B cell (primary cell): ENCODE data around the gene LRRC36. TPM values are rescaled to one million over a fixed set of nuclear protein-coding genes. Genes with fewer than 3 reads are reported as not detected.
A peak's percentile ranks its signal among the peaks of the same experiment; 100 is the strongest.

Experiments
- ATAC-seq: fragments of 200-7000 bp; cut with Tn5 transposase; one replicate; pipeline ENCODE4 v1.10.0; 2021; ENCODE audit warnings: low read depth, mild to moderate bottlenecking, moderate number of reproducible peaks, moderate library complexity
- CTCF ChIA-PET: fragments of 350-600 bp; sonication (Branson Sonifier 250); formaldehyde crosslinking; loops from one replicate; lab custom pipeline; 2021; ENCODE audit warnings: antibody characterized with exemption, inconsistent platforms; lab: Charles Lee
- POLR2A ChIA-PET: fragments of 350-600 bp; sonication (Branson Sonifier 250); formaldehyde crosslinking; loops from one replicate; lab custom pipeline; 2021; ENCODE audit warnings: antibody characterized with exemption; lab: Charles Lee
- DNase-seq: peaks from one replicate; pipeline ENCODE4 v3.0.0; 2013
- H2AFZ ChIP-seq: 2 replicates; pipeline ENCODE4 v1.6.1; 2012; ENCODE audit warnings: mild to moderate bottlenecking, low read depth, low read length; ENCODE audit not compliant: insufficient read depth, poor library complexity, severe bottlenecking
- H3K27ac ChIP-seq, 2 donors: 1 replicate in 1 of 2; 2 replicates in 1 of 2; pipeline ENCODE4 v1.5.1; 2012 to 2013; ENCODE audit warnings: low read length in 2 of 2, mild to moderate bottlenecking in 2 of 2, moderate library complexity in 1 of 2
- H3K27me3 ChIP-seq, 4 experiments: fragments of 200-600 bp in 1 of 4; sonication (generic) in 1 of 4; replicated peaks in 1 of 4; 1 replicate in 2 of 4; 2 replicates in 2 of 4; pipeline versions ENCODE4 v1.6.1 to v1.7.0; 2013 to 2016; ENCODE audit warnings: low read length in 3 of 4, mild to moderate bottlenecking in 2 of 4, mixed read lengths in 1 of 4, moderate library complexity in 1 of 4; ENCODE audit not compliant: insufficient read depth in 4 of 4, control insufficient read depth in 3 of 4; ENCODE audit errors: control extremely low read depth in 1 of 4
- H3K36me3 ChIP-seq, 2 experiments: replicated peaks in 1 of 2; 1 replicate in 1 of 2; 2 replicates in 1 of 2; pipeline versions ENCODE4 v1.6.1 to v1.7.1; 2013; ENCODE audit warnings: low read length in 1 of 2; ENCODE audit not compliant: insufficient read depth in 2 of 2, control insufficient read depth in 1 of 2; ENCODE audit errors: control extremely low read depth in 1 of 2, extremely low read depth in 1 of 2
- H3K4me1 ChIP-seq, 2 donors: fragments of 200-600 bp in 1 of 2; sonication (generic) in 1 of 2; 1 replicate in 1 of 2; 2 replicates in 1 of 2; pipeline versions ENCODE4 v1.5.1 to v1.6.1; 2013 to 2017; ENCODE audit warnings: low read length in 2 of 2; ENCODE audit not compliant: control insufficient read depth in 2 of 2, insufficient read depth in 2 of 2
- H3K4me2 ChIP-seq: replicated peaks from 2 replicates; pipeline ENCODE3; 2012; ENCODE audit warnings: mild to moderate bottlenecking, low read depth, low read length; ENCODE audit not compliant: poor library complexity, severe bottlenecking
- H3K4me3 ChIP-seq, 5 experiments: fragments of 200-600 bp in 1 of 5; sonication (generic) in 1 of 5; 1 replicate in 3 of 5; 2 replicates in 2 of 5; pipeline versions ENCODE4 v1.5.1 to v1.7.0; 2011 to 2016; ENCODE audit warnings: low read length in 4 of 5, mild to moderate bottlenecking in 4 of 5, low read depth in 2 of 5, control low read depth in 1 of 5, moderate library complexity in 1 of 5; ENCODE audit not compliant: insufficient read depth in 1 of 5; ENCODE audit errors: control extremely low read depth in 1 of 5, extremely low read depth in 1 of 5
- H3K79me2 ChIP-seq: fragments of 200-600 bp; sonication (generic); one replicate; pipeline ENCODE4 v1.6.0; 2016; ENCODE audit warnings: low read length; ENCODE audit not compliant: control insufficient read depth, insufficient read depth
- H3K9ac ChIP-seq: fragments of 200-600 bp; sonication (generic); 2 replicates; pipeline ENCODE4 v1.6.1; 2017; ENCODE audit warnings: mild to moderate bottlenecking, low read length, moderate library complexity
- H3K9me3 ChIP-seq, 3 donors: one replicate each; pipeline versions ENCODE4 v1.6.1 to v1.7.1; 2013; ENCODE audit warnings: low read length in 2 of 3; ENCODE audit not compliant: control insufficient read depth in 2 of 3, insufficient read depth in 1 of 3; ENCODE audit errors: control extremely low read depth in 1 of 3
- H4K20me1 ChIP-seq: 2 replicates; pipeline ENCODE4 v1.6.0; 2012; ENCODE audit warnings: mild to moderate bottlenecking, low read length; ENCODE audit not compliant: insufficient read depth, control insufficient read depth, poor library complexity, severe bottlenecking
- H3K27ac Mint-ChIP-seq: one replicate; pipeline ENCODE4 v1.8.0; 2021; ENCODE audit warnings: mixed read lengths
- H3K27me3 Mint-ChIP-seq: one replicate; pipeline ENCODE4 v1.8.0; 2021; ENCODE audit warnings: mixed read lengths
- H3K4me1 Mint-ChIP-seq: one replicate; pipeline ENCODE4 v1.8.0; 2021; ENCODE audit warnings: mixed read lengths
- H3K4me3 Mint-ChIP-seq: one replicate; pipeline ENCODE4 v1.8.0; 2021; ENCODE audit warnings: mixed read lengths
- H3K9me3 Mint-ChIP-seq: one replicate; pipeline ENCODE4 v1.8.0; 2022; ENCODE audit warnings: mixed read lengths; ENCODE audit not compliant: insufficient read depth
- EZH2 ChIP-seq: IDR thresholded peaks from 2 replicates; pipeline ENCODE4 v1.6.1; 2012; ENCODE audit warnings: borderline replicate concordance, low read depth, mild to moderate bottlenecking, moderate library complexity, low read length; ENCODE audit not compliant: insufficient read depth, poor library complexity, severe bottlenecking
- WGBS: methylation state at CpG from one replicate; pipeline ENCODE4 v1.1.5; 2013; ENCODE audit warnings: missing lambda C conversion rate; ENCODE audit not compliant: insufficient coverage; 5-methylcytosine and 5-hydroxymethylcytosine counted together
- intact Hi-C: fragments of 100-400 bp; cut with micrococcal nuclease; formaldehyde crosslinking; loops from one replicate; pipeline ENCODE4 v1.10.0; 2022
- polyA plus RNA-seq: library from polyadenylated mRNA; depleted of rRNA; stranded (reverse); fragments of >200 nt; gene quantifications from 2 replicates; pipeline ENCODE4 v1.2.3, GENCODE V29; 2012
- total RNA-seq, 2 donors: library from RNA; stranded (reverse); fragments of 120-200 nt in 1 of 2; gene quantifications; 1 replicate in 1 of 2; 2 replicates in 1 of 2; pipeline versions ENCODE4 v1.2.3 to v1.2.4, GENCODE V29; 2013 to 2022
- TF ChIP-seq, protein P1 (sequence below): fragments of 200-600 bp; IDR thresholded peaks from one replicate; pipeline ENCODE4 v1.8.0; 2022; ENCODE audit warnings: antibody characterized with exemption, mild to moderate bottlenecking

LRRC36 gene
- total and polyA plus RNA-seq, 2 donors (not counting 1 experiment from before 2014, with no cell fraction given) = 0.98 TPM; not detected in 1

DNA sequence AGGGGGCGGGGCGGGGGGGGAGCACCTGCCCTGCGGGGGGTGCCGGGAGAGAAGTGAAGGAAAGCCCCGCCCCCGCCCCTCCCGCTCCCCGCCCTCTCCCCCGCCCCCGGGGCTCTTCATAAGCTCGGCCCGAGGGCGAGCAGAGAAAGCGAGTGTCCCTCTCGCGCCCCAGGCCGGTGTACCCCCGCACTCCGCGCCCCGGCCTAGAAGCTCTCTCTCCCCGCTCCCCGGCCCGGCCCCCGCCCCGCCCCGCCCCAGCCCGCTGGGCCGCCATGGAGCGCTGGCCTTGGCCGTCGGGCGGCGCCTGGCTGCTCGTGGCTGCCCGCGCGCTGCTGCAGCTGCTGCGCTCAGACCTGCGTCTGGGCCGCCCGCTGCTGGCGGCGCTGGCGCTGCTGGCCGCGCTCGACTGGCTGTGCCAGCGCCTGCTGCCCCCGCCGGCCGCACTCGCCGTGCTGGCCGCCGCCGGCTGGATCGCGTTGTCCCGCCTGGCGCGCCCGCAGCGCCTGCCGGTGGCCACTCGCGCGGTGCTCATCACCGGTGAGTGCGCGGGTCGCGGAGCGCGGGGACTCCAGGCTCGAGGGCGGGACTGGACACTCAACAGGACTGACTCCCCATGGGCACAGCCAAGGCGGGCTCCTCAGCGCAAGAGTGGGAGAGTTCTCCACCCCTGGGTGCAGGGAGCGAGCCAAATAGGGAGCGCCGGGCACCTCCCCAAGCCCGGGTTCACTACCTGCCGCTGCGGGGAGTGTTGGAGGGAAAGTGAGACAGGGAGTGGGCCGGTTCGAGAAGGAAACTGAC, 104.6 kb downstream of the LRRC36 start, which contains the start of gene HSD11B2:
HSD11B2 (plus strand) TSS at position 145 of the 798 bp plus-strand sequence; CDS start at position 273, 128 bp downstream.
- Mint-ChIP-seq H3K27ac (no peak within 1 kb of the TSS), H3K9me3 (no peaks in the 10 kb centered on the region), H3K27me3 (peaks cover 37% of the 10 kb centered on the region), H3K4me3 (peak within 1 kb of the TSS; percentile 89), H3K4me1 (peaks cover 33% of the 10 kb centered on the region)
- ATAC-seq = peak; percentile 52
- H3K9ac ChIP-seq = peak within 1 kb of the TSS; percentile 60
- peak within 1 kb of the TSS; percentile 92 for H3K4me2 ChIP-seq
- peak; percentile 52 for DNase-seq
- H3K27ac ChIP-seq = no peak within 1 kb of the TSS
- H4K20me1 ChIP-seq = no peaks in the 10 kb centered on the region
- no peaks in the 10 kb centered on the region for H3K36me3 ChIP-seq
- peak within 1 kb of the TSS; percentile 74 for H2AFZ ChIP-seq
- no peaks in the 10 kb centered on the region for H3K9me3 ChIP-seq
- intact Hi-C loops = no loop called here
- ChIA-PET CTCF (interaction anchor here (0.8 to 1.2 kb wide), 2 partner anchors 17 to 90 kb away, joined by 3 to 4 read pairs; no protein-coding TSS in a partner anchor), POLR2A (interaction anchor here (0.6 kb wide), 2 partner anchors 172 to 187 kb away, joined by 4 to 7 read pairs; no protein-coding TSS in a partner anchor)
- peaks cover 0 to 36% (median 17%) of the 10 kb centered on the region in 4 experiments for H3K27me3 ChIP-seq
- H3K4me3 ChIP-seq = peak within 1 kb of the TSS in 4 of 5 experiments; percentile 21 to 62 (median 44)
- no peaks in the 10 kb centered on the region for H3K79me2 ChIP-seq
- peaks cover 27 to 36% of the 10 kb centered on the region in 2 donors for H3K4me1 ChIP-seq
- WGBS = 2% methylated on average over 76 of the region's 87 CpGs
- TF ChIP-seq, protein P1, sequence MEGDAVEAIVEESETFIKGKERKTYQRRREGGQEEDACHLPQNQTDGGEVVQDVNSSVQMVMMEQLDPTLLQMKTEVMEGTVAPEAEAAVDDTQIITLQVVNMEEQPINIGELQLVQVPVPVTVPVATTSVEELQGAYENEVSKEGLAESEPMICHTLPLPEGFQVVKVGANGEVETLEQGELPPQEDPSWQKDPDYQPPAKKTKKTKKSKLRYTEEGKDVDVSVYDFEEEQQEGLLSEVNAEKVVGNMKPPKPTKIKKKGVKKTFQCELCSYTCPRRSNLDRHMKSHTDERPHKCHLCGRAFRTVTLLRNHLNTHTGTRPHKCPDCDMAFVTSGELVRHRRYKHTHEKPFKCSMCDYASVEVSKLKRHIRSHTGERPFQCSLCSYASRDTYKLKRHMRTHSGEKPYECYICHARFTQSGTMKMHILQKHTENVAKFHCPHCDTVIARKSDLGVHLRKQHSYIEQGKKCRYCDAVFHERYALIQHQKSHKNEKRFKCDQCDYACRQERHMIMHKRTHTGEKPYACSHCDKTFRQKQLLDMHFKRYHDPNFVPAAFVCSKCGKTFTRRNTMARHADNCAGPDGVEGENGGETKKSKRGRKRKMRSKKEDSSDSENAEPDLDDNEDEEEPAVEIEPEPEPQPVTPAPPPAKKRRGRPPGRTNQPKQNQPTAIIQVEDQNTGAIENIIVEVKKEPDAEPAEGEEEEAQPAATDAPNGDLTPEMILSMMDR = no peak
- TF ChIP-seq EZH2 = no peak
